Measurements from ENCODE around the gene C17orf107. TPM values are rescaled to one million over a fixed set of nuclear protein-coding genes. Genes with fewer than 3 reads are reported as not detected.

The C17orf107 gene
- total RNA-seq, 1 donor from 2014 or later, result 5.5 TPM

DNA sequence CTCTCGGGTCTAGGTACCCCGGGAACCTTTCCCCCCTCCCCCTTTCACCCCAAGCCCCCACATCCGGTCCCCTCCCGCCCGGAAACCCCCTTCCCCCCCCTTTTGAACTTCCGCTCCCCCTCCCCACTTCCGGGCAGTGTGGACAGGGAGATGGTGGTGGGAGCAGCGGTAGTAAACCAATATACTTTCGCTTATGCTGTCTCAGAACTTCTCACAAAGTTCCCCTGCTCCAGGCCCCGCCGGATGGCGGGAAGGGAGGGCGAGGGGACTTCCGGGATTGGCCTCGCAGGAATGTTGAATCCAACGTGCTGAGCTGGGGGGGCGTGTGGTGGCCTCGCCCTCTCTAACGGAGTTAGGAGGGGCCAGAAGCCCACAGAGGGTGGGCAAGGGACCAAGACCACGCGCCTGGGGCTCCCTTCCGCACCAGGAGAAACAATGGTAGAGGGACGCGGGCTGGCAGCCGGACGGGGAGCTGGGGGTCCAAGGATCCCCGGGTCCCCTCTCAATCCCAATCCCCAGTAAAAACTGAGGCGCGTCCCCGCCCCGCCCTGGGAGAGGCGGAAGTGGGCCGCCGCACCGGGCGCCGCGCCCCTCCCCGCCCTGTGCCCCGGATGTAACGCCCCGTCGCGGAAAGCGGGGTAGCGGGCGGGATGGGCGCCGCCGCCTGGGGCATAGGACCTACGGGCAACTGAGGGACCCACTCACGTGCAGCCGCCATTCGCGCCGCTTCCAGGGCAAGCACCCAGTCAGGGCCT lies 48.3 kb downstream of the C17orf107 start:
- no peak for DNase-seq (ENCODE audit: low read depth)
- Histone ChIP-seq H3K4me3 (ENCODE audit: low read depth, low read length) (peak overlapping the region; percentile 99), H3K36me3 (ENCODE audit: control insufficient read depth, insufficient read depth, low read length) (peaks cover 13% of the 10 kb centered on the region), H3K27me3 (ENCODE audit: control insufficient read depth, insufficient read depth, low read length) (no peaks in the 10 kb centered on the region)
- FAIRE-seq, result no peak
- TF ChIP-seq CTCF (IDR thresholded peaks at IDR 0.05; ENCODE audit: insufficient read depth, low read length, severe bottlenecking), result no peak

DNA sequence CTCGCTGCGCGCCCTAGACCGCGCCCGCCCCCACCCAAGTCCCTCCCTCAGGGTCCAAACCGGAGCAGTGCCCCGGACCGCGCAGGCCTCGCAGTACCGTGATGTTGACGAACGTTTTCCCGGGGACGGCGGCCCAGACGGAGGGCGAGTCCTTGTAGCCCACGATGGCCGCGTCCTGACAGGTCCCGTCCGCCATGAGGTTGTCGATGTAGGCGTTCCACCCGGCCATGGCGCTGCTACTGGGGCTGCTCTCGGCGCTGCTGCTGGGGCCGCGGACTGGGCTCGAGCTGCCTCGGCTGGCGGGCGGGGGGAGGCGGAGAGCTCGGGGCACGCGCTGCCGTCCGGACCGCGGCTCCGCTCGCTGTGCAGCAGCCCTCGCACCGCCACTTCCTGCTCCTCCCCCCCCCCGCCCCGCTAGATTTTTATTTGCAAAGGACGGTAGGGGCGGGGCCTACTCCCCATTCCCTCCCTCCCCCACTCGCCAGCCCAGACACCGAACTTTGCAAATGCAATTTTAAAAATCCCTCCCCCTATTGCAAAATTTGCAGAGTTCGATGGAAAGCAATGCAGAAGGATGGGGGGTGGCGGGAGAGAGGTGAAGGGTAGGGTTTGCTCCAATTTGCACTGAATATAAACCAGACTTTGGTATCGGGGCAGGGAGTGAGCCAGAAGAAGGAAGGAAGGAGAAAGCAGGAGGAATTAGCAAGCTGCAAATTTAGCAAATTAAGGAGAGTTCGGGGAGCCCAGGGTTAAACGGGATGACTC lies 49.0 kb downstream of the C17orf107 start, which contains the start of gene PFN1:
Gene PFN1 (minus strand): TSS at position 365 of the 765 bp plus-strand sequence. CDS start 136 bp downstream, at position 229.
- DNase-seq (ENCODE audit: low read depth), result peak; percentile 85
- no peaks in the 10 kb centered on the region for H3K27me3 ChIP-seq (ENCODE audit: control insufficient read depth, insufficient read depth, low read length)
- peaks cover 11% of the 10 kb centered on the region for H3K36me3 ChIP-seq (ENCODE audit: control insufficient read depth, insufficient read depth, low read length)
- TF ChIP-seq CTCF (IDR thresholded peaks at IDR 0.05; ENCODE audit: insufficient read depth, low read length, severe bottlenecking), result no peak
- no peak for FAIRE-seq
- H3K4me3 ChIP-seq (ENCODE audit: low read depth, low read length), result peak within 1 kb of the TSS; percentile 99

GRCh38 chr17:4948931-4949320 lies 49.6 kb downstream of the C17orf107 start:
- FAIRE-seq (no peak), DNase-seq (ENCODE audit: low read depth) (peak; percentile 76)
- no peak for TF ChIP-seq CTCF (IDR thresholded peaks at IDR 0.05; ENCODE audit: insufficient read depth, low read length, severe bottlenecking)
- peak overlapping the region; percentile 99 for H3K4me3 ChIP-seq (ENCODE audit: low read depth, low read length)
- no peaks in the 10 kb centered on the region for H3K27me3 ChIP-seq (ENCODE audit: control insufficient read depth, insufficient read depth, low read length)
- peaks cover 8% of the 10 kb centered on the region for H3K36me3 ChIP-seq (ENCODE audit: control insufficient read depth, insufficient read depth, low read length)

- Histone ChIP-seq H3K36me3 (ENCODE audit: control insufficient read depth, insufficient read depth, low read length) (peaks cover 7% of the 10 kb centered on the region), H3K4me3 (ENCODE audit: low read depth, low read length) (peak overlapping the region; percentile 99), H3K27me3 (ENCODE audit: control insufficient read depth, insufficient read depth, low read length) (no peaks in the 10 kb centered on the region)
- no peak for TF ChIP-seq CTCF (IDR thresholded peaks at IDR 0.05; ENCODE audit: insufficient read depth, low read length, severe bottlenecking)
- FAIRE-seq (no peak), DNase-seq (ENCODE audit: low read depth) (peak; percentile 58)
These were observed 50.2 kb downstream of the C17orf107 start for GRCh38 chr17:4949321-4950074.

DNA sequence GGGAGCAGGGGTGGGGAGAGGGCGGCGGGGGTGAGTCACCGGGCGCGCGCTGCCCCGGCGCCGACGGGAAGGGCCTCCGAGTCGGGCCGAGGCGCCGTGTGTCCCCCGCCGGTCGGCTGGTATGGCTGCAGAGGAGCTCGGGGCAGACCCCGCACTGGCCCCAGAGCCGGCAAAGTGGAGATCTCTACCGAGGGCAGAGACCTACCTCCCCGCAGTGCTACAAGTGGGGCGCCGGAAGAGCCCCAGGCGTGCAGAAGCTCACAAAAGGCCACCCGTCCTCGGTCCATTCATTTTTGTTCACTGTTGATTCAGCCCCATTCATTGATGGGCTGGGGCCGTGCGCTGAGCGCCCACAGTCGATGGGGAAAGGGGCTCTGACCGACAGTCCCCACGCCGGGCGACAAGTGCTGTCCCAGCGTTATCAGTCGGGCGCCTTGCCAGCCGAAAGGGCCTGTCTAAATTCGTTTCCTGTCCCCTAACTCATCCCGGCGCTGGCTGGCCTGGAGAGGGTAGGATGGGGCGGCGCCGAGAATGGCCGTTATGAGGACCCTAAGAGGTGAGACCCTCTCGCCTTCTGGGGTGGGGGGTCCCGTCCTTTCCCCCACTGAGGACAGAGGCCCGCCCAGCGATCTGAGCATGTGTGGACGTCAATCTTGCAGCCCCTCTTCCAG lies 50.9 kb downstream of the C17orf107 start:
- no peak for FAIRE-seq
- Histone ChIP-seq H3K4me3 (ENCODE audit: low read depth, low read length) (peak overlapping the region; percentile 99), H3K27me3 (ENCODE audit: control insufficient read depth, insufficient read depth, low read length) (no peaks in the 10 kb centered on the region), H3K36me3 (ENCODE audit: control insufficient read depth, insufficient read depth, low read length) (peaks cover 2% of the 10 kb centered on the region)
- TF ChIP-seq CTCF (IDR thresholded peaks at IDR 0.05; ENCODE audit: insufficient read depth, low read length, severe bottlenecking), result no peak
- no peak for DNase-seq (ENCODE audit: low read depth)
